Measurements from ENCODE around the gene YIPF2.

YIPF2 gene

GRCh38 chr19:10872546-10873107 is 55.8 kb downstream of the YIPF2 start:
- DNase-seq: no peak
